Pancreas (tissue), 10 donors: ENCODE measurements around the gene GID8. TPM values are rescaled to one million over a fixed set of nuclear protein-coding genes. Genes with fewer than 3 reads are reported as not detected.
A peak's percentile ranks its signal among the peaks of the same experiment; 100 is the strongest.

Source experiments
- ATAC-seq, 4 donors: fragments of 200-7000 bp; cut with Tn5 transposase; one replicate each; pipeline versions ENCODE4 v1.8.0 to v1.9.1; 2020; ENCODE audit warnings: mild to moderate bottlenecking in 4 of 4, moderate library complexity in 4 of 4
- DNase-seq, 6 donors: peaks; one replicate each; pipeline ENCODE4 v3.0.0-alpha.2; 2020
- FAIRE-seq: peaks from 2 replicates; lab custom pipeline; 2012; peaks lifted over from hg19 to GRCh38; lab: Jason Lieb, UNC
- H3K27ac ChIP-seq, 4 donors: fragments of 200-600 bp; sonication (generic); 1 replicate in 3 of 4; 2 replicates in 1 of 4; pipeline versions ENCODE4 v1.5.0 to v1.8.0; 2020
- H3K27me3 ChIP-seq, 4 donors: fragments of 200-600 bp; one replicate each; pipeline ENCODE4 v1.8.0; 2021
- H3K36me3 ChIP-seq, 3 donors: fragments of 200-600 bp; sonication (generic) in 1 of 3; one replicate each; pipeline versions ENCODE4 v1.5.0 to v1.8.0; 2020 to 2021
- H3K4me1 ChIP-seq, 3 donors: fragments of 200-600 bp; one replicate each; pipeline ENCODE4 v1.8.0; 2021
- H3K4me3 ChIP-seq, 4 donors: fragments of 200-600 bp; sonication (generic) in 2 of 4; one replicate each; pipeline versions ENCODE4 v1.5.0 to v1.8.0; 2020 to 2021
- H3K9me3 ChIP-seq, 4 donors: fragments of 200-600 bp; one replicate each; pipeline ENCODE4 v1.8.0; 2021
- CTCF ChIP-seq, 4 donors: fragments of 200-600 bp; sonication (generic) in 3 of 4; IDR thresholded peaks; one replicate each; pipeline versions ENCODE4 v1.5.0 to v1.8.0; 2021; ENCODE audit warnings: antibody characterized with exemption in 4 of 4
- WGBS, 2 donors: extraction: QIAGEN DNeasy Blood & Tissue Kit; methylation state at CpG; one replicate each; pipeline ENCODE4 v1.1.7; 2013; 5-methylcytosine and 5-hydroxymethylcytosine counted together
- intact Hi-C, 3 donors: fragments of 100-400 bp; cut with DNase I; formaldehyde crosslinking; loops; one replicate each; pipeline versions ENCODE4 v1.11.1 to v1.14.2; 2022
- polyA plus RNA-seq, 2 donors: library from polyadenylated mRNA; stranded (reverse); fragments of 200-250 nt; gene quantifications; one replicate each; pipeline ENCODE4 v1.2.3, GENCODE V29; 2013
- total RNA-seq, 6 donors: library from RNA; stranded (reverse); fragmentation: NEBNext Ultra II Directional in 4 of 6; extraction: Animal tissue kit (Norgen Biotek cat#: 25700) in 4 of 6; gene quantifications; one replicate each; pipeline versions ENCODE4 v1.2.1 to v1.2.4, GENCODE V29; 2021 to 2023
- donor health status: healthy with polysubstance abuse.
- donor health status: DM: no; HTN: no; CAD: no; lungs with moderate emphysema.
- donor health status: DM: no; HTN: no; CAD: no.
- donor health status: control.
- donor health status: control.
- donor health status: Bipolar disorder and iron deficiency.
- donor health status: DM: yes; HTN: yes; CAD: no.
- donor health status: DM: no; HTN: no; CAD: no.
- donor health status: DM: no; HTN: no; CAD: no.
- donor health status: DM: yes; HTN: yes; CAD: no.

The GID8 gene
- total and polyA plus RNA-seq, 8 donors = 6.0 to 22.4 (median 15.5) TPM

- FAIRE-seq (no peak), DNase-seq (peak in 1 of 6 donors; percentile 45), ATAC-seq (no peak)
- peaks cover 14 to 23% (median 18%) of the 10 kb centered on the region in 3 donors for H3K4me1 ChIP-seq
- TF ChIP-seq CTCF (IDR thresholded peaks at IDR 0.05) = no peak
- H3K36me3 ChIP-seq = no peaks in the 10 kb centered on the region
- 86 to 89% methylated on average over 22 of the region's 22 CpGs for WGBS, 2 donors
- intact Hi-C loops = no loop called here
- H3K27ac ChIP-seq = no peak overlapping the region
- H3K4me3 ChIP-seq = peak overlapping the region in 2 of 4 donors; percentile 90 to 97
- H3K9me3 ChIP-seq = no peaks in the 10 kb centered on the region
- H3K27me3 ChIP-seq = no peaks in the 10 kb centered on the region
Observed at GRCh38 chr20:62935968-62936585, 1.9 kb upstream of the GID8 start.

- 0 to 1% methylated on average over 68 to 92 of the region's 92 CpGs for WGBS, 2 donors
- H3K36me3 ChIP-seq = no peaks in the 10 kb centered on the region
- DNase-seq (peak; percentile 95 to 99 (median 98)), FAIRE-seq (no peak), ATAC-seq (peak; percentile 94 to 98 (median 96))
- TF ChIP-seq CTCF (IDR thresholded peaks at IDR 0.05) = no peak
- peaks cover 14 to 23% (median 18%) of the 10 kb centered on the region in 3 donors for H3K4me1 ChIP-seq
- H3K27ac ChIP-seq = peak overlapping the region; percentile 68 to 86 (median 86)
- intact Hi-C loops = no loop called here
- peak overlapping the region; percentile 82 to 97 (median 91) for H3K4me3 ChIP-seq
- H3K27me3 ChIP-seq = no peaks in the 10 kb centered on the region
- no peaks in the 10 kb centered on the region for H3K9me3 ChIP-seq
Observed at GRCh38 chr20:62937268-62938104, 461 bp upstream of the GID8 start.

DNA sequence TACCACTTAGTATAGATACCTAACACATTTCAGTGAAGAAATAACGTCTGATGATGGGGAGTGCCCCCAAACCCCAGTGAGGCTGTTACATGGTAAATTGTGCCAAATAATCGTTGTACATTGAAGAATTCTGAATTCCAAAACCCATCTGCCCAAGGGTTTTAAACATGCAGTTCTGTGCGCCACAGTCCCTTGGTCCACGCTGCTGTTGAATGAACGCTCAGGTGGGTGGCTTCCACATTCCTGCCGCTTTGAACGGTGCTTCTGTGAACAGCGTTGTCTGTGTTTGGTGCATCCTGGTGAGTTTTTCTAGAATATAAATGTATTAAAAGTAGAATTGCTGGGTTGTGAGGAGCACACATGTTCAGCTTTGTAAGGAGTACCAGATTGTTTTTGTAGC is 2.9 kb downstream of the GID8 start:
- Histone ChIP-seq H3K27ac (no peak overlapping the region), H3K27me3 (no peaks in the 10 kb centered on the region), H3K4me1 (peaks cover 14 to 21% (median 14%) of the 10 kb centered on the region in 3 donors), H3K36me3 (peaks cover 4 to 32% (median 11%) of the 10 kb centered on the region in 3 donors), H3K9me3 (no peaks in the 10 kb centered on the region), H3K4me3 (no peak overlapping the region)
- peak in 1 of 6 donors; percentile 7 for DNase-seq
- intact Hi-C loops = no loop called here
- ATAC-seq = no peak
- WGBS, 2 donors = 83 to 86% methylated on average over 8 of the region's 8 CpGs
- TF ChIP-seq CTCF (IDR thresholded peaks at IDR 0.05) = no peak
- FAIRE-seq = no peak

DNA sequence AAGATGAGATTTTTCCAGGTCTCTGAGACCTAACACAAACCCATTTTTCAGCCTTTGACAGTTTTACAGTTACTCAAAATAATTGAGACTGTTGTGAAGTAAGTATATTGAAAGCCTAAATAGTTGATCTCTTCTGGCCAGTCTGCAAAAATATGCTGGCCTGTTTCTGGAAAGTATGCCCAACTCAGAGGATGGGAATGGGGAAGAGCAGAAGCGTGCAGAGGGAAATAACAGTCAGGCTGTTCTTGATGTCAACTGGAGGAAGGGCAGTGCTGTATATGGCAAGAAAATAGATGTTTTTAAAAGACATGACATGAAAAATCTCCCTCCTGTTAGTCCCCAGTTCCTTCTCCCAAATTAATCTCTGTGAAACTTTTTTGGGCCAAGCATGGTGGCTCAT is 3.8 kb downstream of the GID8 start:
- intact Hi-C loops = no loop called here
- no peaks in the 10 kb centered on the region for H3K9me3 ChIP-seq
- DNase-seq (no peak), ATAC-seq (no peak), FAIRE-seq (no peak)
- H3K27ac ChIP-seq = no peak overlapping the region
- TF ChIP-seq CTCF (IDR thresholded peaks at IDR 0.05) = no peak
- H3K36me3 ChIP-seq = peaks cover 8 to 37% (median 15%) of the 10 kb centered on the region in 3 donors
- H3K27me3 ChIP-seq = no peaks in the 10 kb centered on the region
- no peak overlapping the region for H3K4me3 ChIP-seq
- 91 to 96% methylated on average over 1 of the region's 1 CpG for WGBS, 2 donors
- peaks cover 6 to 12% (median 8%) of the 10 kb centered on the region in 3 donors for H3K4me1 ChIP-seq
